K562 (cell line): Measurements from ENCODE around the gene TLX2. TPM values are rescaled to one million over a fixed set of nuclear protein-coding genes. Genes with fewer than 3 reads are reported as not detected.

Experiments
- E2F3 ChIP-seq: fragments of 250-450 bp; sonication (Bioruptor Pico); IDR thresholded peaks from 2 replicates; pipeline ENCODE4 v1.4.0; 2020; ENCODE audit warnings: mild to moderate bottlenecking
- FOS ChIP-seq: IDR thresholded peaks from 3 replicates; pipeline ENCODE4 v1.6.1; 2011; ENCODE audit not compliant: insufficient read length; ENCODE audit errors: extremely low read depth
- GATAD2B ChIP-seq: fragments of 450-650 bp; IDR thresholded peaks from 2 replicates; pipeline ENCODE4 v1.6.1; 2017; ENCODE audit warnings: mild to moderate bottlenecking, borderline replicate concordance
- HMGN3 ChIP-seq: IDR thresholded peaks from 2 replicates; pipeline ENCODE4 v1.6.1; 2011; ENCODE audit warnings: borderline replicate concordance, low read depth, mild to moderate bottlenecking, mixed read lengths, low read length; ENCODE audit not compliant: insufficient read length; ENCODE audit errors: extremely low read depth
- KHSRP ChIP-seq: fragments of 450-650 bp; IDR thresholded peaks from 2 replicates; pipeline ENCODE4 v1.6.1; 2017
- NRF1 ChIP-seq, 2 experiments: fragments of 450-650 bp; IDR thresholded peaks in 1 of 2; conservative IDR thresholded peaks in 1 of 2; 2 replicates each; pipeline ENCODE4 v1.6.1; 2014; ENCODE audit warnings: mild to moderate bottlenecking in 2 of 2
- PURB ChIP-seq: sonication (generic); formaldehyde crosslinking; IDR thresholded peaks from 2 replicates; pipeline ENCODE4 v1.9.0; 2021; ENCODE audit warnings: low read depth, mild to moderate bottlenecking, missing genetic modification reagents
- RCOR1 ChIP-seq, 2 experiments: IDR thresholded peaks; 2 replicates each; pipeline ENCODE4 v1.6.1; 2012; ENCODE audit warnings: low read depth in 2 of 2, low read length in 2 of 2, borderline replicate concordance in 1 of 2, improper control_type of control experiment in 1 of 2
- TARDBP ChIP-seq: fragments of 450-650 bp; IDR thresholded peaks from 2 replicates; pipeline ENCODE4 v1.6.1; 2016
- UBTF ChIP-seq, 2 experiments: IDR thresholded peaks; 2 replicates each; pipeline ENCODE4 v1.6.1; 2012; ENCODE audit warnings: improper control_type of control experiment in 2 of 2, low read depth in 2 of 2, low read length in 2 of 2, borderline replicate concordance in 1 of 2
- ZFPM2 ChIP-seq: fragments of 250-450 bp; sonication (Bioruptor Pico); IDR thresholded peaks from 2 replicates; pipeline ENCODE4 v1.5.1; 2022; ENCODE audit warnings: mild to moderate bottlenecking
- polyA plus RNA-seq, 8 experiments: library from polyadenylated mRNA; depleted of rRNA in 4 of 8; stranded (reverse) in 5 of 8; unstranded in 3 of 8; fragments of >200 nt; fragmentation: Nextera tagmentation in 2 of 8; fragmentation: Illumina TruSeq in 1 of 8; extraction: Ambion mirVana in 2 of 8; extraction: Trizol in 1 of 8; gene quantifications; 2 replicates each; pipeline versions ENCODE4 v1.2.1 to v1.2.3, GENCODE V29; 2011 to 2014; ENCODE audit warnings: inconsistent platforms in 1 of 8, missing spikeins in 1 of 8
- total RNA-seq, 7 experiments: library from RNA; depleted of rRNA in 6 of 7; stranded (reverse); fragments of >200 nt in 6 of 7; fragmentation: Illumina TruSeq in 2 of 7; extraction: Trizol in 2 of 7; gene quantifications; 2 replicates each; pipeline versions ENCODE4 v1.2.1 to v1.2.3, GENCODE V29; 2011 to 2021; ENCODE audit warnings: low replicate concordance in 1 of 7
- TF ChIP-seq, protein P1 (sequence below): sonication (generic); formaldehyde crosslinking; IDR thresholded peaks from 2 replicates; pipeline ENCODE4 v1.8.0; 2022; ENCODE audit warnings: missing genetic modification reagents, mild to moderate bottlenecking, borderline replicate concordance

TLX2 gene
- total and polyA plus RNA-seq, 9 of the 15 experiments (the other 6 are each of a cell fraction or from before 2014, with no cell fraction given), result not detected

GRCh38 chr2:74481961-74482800 is 32.1 kb upstream of the TLX2 start (continued):
- TF ChIP-seq, protein P1, sequence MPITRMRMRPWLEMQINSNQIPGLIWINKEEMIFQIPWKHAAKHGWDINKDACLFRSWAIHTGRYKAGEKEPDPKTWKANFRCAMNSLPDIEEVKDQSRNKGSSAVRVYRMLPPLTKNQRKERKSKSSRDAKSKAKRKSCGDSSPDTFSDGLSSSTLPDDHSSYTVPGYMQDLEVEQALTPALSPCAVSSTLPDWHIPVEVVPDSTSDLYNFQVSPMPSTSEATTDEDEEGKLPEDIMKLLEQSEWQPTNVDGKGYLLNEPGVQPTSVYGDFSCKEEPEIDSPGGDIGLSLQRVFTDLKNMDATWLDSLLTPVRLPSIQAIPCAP (CRISPR knock-in tag), result no peak
- peak; percentile 20 to 64; a peak in 3 of 4 replicates for TF ChIP-seq UBTF (IDR thresholded peaks at IDR 0.05; ENCODE audit: borderline replicate concordance in 1 of 2, low read depth in 2 of 2, low read length in 2 of 2)
- TF ChIP-seq ZFPM2, result no peak
- no peak for TF ChIP-seq FOS
- no peak for TF ChIP-seq RCOR1 (IDR thresholded peaks at IDR 0.05; ENCODE audit: borderline replicate concordance in 1 of 2, low read depth in 2 of 2, low read length in 2 of 2)
- no peak for TF ChIP-seq GATAD2B
- TF ChIP-seq HMGN3, result peak; percentile 48
- TF ChIP-seq NRF1 (conservative IDR thresholded peaks at IDR 0.05 in 1 of 2, IDR thresholded peaks at IDR 0.05 in 1 of 2), result peak in 1 of 2 experiments; percentile 46; a peak in 2 of 4 replicates
- TF ChIP-seq TARDBP, result 0 out of 2 replicates have a peak, but pooled peaks have one; percentile 16
- no peak for TF ChIP-seq PURB (CRISPR knock-in tag)
- TF ChIP-seq E2F3 (CRISPR knock-in tag), result 0 out of 2 replicates have a peak, but pooled peaks have one; percentile 27
- no peak for TF ChIP-seq KHSRP
